GM21619 (cell line): ENCODE measurements around the gene LRRC15.

Source experiments
- ATAC-seq: cut with Tn5 transposase; IDR thresholded peaks from one replicate; pipeline ENCODE4 v1.9.1; 2021; ENCODE audit not compliant: unreplicated experiment

The LRRC15 gene

DNA sequence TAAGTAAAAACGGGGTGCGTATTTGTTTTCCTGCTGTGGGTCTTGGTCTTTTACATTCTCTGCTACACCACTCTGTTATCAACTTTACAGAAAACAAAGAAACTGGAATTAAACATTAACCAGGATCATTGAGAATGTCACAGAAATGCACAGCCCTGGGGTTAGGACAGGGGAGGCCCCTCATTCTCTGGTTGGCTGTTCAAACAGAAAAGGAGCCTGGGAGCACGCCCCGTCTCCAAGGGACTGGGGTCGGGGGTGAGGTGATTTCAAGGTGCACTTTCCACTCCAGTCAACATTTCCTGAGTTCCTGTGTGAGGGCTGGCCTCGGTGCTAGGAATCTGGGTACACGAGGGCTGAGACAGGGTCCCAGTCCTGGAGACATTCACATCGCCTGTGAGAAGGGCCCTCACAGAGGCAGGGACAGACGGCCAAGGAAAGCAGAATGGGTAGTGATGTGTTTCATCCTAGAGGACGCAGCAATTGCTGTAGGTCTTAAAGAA is 48.7 kb downstream of the LRRC15 start:
- no peak for ATAC-seq

DNA sequence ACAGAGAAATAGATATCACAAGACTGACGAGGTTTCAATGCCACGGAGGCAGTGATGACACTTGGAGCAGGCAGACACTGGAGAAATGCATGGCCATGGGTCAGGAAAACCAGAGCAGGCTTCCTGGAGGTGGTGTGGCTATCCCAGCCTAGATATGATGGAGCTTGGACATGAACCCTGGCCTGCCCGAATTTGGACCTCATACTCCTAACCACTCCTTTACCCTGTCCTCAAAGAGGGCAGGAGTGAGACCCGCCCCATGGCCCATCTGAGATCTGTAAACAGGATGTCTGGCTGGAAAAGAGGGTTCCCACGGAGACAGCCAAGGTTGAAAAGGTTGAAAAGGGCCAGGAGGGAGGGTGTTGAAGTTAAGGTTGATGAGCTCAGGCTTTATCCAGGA is 49.4 kb downstream of the LRRC15 start:
- ATAC-seq, result no peak

DNA sequence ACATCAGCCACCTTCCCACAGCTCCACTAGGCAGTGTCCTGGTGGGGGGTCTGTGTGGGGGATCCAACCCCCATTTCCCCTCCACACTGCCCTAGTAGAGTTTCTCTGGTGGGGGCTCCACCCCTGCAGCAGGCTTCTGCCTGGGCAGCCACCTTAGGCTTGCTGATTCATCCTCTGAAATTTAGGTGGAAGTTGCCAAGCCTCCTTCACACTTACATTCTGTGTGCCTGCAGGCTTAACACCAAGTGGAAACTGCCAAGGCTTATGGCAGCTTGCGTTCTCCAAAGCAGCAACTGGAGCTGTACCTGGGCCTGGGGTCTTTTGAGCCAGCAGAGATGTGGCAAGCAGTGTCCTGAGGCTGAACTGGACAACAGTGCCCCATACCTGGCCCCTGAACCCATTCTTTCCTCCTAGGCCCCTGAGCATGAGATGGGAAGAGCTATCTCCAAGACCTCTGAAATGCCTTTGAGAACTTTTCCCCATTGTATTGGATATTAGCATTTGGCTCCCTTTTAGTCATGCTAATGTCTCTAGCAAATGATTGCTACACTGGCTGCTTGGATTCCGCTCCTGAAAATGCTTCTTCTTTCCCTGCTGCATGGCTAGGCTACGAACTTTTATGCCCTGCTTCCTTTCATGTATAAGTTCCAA is 50.9 kb downstream of the LRRC15 start:
- no peak for ATAC-seq

DNA sequence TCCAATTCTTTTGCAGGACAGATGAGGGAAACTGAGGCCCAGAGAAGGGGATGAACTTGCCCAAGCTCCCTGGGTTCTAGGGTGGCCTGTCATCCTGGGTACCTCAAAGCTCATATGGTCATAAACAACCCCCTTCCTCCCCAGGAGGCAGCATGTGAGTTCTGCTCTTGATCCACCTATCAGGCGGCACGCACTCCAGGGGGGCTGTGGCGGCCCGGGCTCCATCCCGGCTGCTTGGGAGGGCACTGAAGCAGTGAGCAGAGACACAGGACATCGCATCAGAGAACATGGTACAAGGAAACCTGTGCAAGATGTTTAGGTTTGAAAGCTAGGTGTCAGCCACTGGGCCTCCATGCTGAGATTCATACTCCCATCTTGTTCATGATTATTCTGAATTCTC is 52.6 kb downstream of the LRRC15 start:
- no peak for ATAC-seq

DNA sequence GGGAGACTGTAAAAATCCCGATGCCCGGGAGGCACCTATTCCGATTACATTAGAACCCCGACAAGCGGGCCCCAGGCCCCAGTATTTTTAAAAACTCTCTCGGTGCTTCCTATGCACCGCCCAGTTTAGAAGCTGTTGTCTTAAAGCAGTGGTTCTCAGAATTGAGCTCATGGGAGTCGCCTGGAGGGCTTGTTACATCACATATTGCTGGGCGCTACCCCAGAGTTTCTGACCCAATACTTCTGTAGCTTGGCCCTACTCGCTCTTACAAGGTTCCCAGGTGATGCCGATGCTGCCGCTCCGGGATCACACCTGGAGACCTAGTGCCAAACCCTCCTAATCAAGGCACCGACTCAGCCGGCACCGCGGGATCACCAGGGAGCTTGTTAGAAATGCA is 53.6 kb downstream of the LRRC15 start:
- peak; percentile 13 for ATAC-seq

DNA sequence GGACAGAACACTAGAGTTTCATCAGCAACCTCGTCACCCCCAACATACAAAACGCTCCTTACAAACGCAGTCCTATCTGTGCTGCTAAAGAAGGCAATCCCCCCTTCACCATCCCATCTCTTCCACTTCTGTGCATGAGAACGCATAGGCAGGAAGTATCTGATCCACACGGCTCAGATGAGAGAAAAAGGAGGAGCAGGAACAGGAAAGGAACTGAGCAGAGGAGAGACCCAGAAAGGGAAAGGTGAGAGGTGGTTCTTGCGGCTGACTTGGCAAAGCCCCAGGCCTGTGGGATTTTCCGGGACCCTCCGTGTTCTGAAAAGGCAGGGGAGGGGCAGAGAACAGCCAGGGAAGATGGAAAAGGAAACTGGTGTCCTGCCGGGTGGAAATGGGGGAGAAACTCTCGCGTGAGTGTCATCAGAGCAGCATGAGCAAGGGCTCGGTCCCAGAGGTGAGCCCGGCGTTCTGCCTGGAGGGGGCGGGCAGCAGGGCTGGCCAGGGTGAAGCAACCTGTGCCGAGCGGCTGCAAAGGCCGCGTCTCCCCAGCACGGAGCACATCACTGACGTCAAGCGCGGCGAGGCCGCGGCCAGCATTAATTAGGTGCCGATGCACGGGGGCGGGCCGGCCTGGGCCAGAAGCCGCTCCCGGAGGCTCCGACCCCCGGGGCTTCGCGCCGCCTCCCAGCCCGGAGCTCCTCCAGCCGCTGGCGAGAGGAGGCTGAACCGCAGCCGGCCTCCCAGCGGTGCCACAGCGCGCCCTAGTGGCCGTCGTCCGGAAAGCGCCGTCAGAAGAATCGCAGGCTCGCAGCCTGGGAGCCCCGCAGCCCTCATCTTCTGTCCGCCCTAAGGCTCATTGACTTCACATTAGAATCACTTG is 54.2 kb downstream of the LRRC15 start:
- ATAC-seq, result peak; percentile 81

DNA sequence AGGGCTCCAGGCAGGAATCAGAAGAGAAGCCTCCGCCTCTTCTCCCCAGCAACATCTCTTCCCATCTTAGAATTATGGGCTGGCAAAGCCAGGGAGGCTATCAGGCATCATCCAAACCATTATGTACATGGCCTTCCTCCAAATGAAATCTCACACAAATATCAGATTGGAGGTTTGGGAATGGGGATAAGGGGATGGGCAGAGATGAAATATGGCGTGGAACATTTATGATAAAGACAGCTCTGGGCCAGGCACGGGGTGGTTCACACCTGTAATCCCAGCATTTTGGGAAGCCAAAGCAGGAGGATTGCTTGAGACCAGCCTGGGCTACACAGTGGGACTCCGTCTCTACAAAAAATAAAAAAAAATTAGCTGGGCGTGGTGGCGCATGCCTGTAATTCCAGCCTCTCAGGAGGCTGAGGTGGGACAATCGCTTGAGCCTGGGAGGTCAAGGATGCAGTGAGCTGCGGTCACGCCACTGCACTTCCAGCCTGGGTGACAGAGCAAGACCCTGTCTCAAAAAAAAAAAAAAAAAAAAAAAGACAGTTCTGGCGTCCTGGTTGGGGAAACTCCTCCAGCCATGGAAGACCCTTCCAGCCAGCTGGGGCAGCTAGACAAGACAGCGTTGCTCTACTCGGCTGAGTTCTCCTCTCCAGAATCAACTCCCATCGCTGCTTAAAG is 55.0 kb downstream of the LRRC15 start:
- ATAC-seq, result no peak

DNA sequence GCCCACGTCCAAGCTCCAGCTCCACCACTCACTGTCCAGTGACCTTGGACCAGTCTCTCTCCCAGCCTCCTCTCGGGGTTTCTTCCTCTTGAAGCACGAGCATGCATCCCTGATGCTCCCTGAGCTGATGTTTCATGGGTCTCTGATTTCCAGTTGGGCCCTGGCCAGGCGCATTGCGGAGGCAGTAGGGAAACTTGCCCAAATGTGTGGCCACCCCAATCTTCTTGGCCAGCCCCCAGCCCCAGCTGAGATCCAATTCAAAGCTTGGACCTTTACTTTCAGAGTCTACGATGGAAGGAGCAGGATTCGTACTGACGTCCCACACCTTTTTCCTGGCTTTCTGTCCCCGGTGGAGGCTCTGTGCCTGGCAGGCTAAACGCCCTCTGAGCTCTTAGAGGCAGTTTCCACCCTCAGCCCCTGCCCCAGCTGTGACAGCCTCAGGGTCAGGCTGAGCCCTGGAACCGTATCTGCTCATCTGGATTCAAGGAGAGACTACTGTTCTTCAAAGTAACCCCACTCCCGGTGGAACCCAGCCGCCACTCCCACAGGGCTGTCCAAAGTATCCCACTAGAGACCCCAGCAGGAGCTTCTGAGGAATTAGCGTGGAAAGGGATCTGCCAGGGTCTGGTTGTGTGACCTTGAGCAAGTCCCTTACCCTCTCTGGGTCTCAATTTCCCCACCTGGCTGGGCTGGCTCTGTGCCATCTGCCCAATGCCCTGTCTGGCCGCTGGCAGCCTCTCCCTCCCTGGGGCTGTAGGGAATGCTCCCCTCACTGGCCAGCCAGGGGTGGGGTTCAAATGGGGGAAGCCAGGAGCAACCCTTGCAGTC is 55.8 kb downstream of the LRRC15 start:
- ATAC-seq, result no peak

- no peak for ATAC-seq
Observed at GRCh38 chr3:194312743-194313281, 56.7 kb downstream of the LRRC15 start.

DNA sequence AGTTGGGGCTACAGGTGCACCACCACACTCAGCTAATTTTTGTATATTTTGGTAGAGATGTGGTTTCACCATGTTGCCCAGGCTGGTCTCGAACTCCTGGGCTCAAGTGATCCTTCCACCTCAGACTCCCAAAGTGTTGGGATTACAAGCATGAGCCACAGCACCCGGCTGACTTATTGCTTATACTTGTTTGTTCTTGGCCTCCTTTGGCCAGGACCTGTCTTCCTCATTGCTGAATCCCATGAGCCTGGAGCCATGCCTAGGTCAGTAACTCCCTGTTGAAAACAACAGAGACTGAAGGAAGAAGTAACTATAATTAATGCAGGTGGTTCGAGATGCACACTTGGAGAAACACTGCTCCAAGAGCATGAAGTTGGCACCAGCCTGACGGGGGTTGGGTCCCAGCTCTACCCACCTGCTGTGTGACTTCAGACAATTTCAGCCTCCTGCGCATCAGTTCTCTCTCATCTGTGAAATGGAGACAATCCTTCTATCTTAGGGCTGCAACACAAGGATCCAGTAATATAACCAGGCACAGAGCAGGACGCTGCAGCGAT is 57.3 kb downstream of the LRRC15 start:
- no peak for ATAC-seq

- no peak for ATAC-seq
Observed at GRCh38 chr3:194311000-194311399, 58.5 kb downstream of the LRRC15 start.

GRCh38 chr3:194310060-194310835 is 59.3 kb downstream of the LRRC15 start:
- no peak for ATAC-seq

GRCh38 chr3:194308601-194309449 is 60.7 kb downstream of the LRRC15 start:
- ATAC-seq, result no peak

GRCh38 chr3:194307849-194308248 is 61.7 kb downstream of the LRRC15 start:
- no peak for ATAC-seq

DNA sequence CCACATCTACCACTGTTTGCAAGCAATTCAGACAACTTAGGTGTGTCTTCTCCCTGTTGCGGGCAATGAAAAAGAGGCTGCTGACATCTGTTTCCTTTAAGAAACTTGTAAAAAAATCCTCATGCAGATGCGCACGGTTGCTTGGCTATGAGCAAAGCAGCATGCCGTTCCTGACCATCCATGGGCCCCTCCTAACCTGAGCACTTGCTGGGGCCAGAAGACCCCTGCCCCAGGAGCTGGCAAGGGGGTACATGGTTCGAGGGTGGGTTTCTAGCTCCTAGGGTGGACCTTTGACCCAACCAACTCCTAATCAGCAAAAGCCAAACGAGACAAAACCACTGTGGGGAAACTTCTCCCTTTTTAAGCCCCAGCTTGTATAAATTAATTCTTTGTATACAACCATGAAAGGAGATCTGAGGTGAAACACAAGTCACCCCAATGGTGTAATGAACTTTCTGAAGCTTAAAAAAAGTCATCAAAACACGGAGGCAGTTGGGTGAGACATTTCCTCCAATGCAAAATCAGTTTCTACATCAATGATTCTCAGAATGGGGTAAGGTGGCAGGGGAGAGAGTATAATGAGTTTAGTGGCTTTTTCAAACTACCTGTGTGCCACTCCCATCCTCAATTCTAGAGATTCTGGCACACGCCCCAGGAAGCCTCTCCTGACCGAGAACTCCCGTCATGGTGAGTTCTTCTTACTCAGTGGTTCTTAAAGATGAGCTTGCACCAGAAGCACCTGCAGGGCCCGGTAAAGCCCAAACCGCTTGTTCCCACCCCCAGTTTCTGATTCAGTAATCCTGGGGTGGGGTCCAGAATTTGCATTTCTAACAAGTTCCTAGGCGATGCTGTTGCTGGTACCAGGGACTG is 62.5 kb downstream of the LRRC15 start:
- ATAC-seq, result peak; percentile 49

DNA sequence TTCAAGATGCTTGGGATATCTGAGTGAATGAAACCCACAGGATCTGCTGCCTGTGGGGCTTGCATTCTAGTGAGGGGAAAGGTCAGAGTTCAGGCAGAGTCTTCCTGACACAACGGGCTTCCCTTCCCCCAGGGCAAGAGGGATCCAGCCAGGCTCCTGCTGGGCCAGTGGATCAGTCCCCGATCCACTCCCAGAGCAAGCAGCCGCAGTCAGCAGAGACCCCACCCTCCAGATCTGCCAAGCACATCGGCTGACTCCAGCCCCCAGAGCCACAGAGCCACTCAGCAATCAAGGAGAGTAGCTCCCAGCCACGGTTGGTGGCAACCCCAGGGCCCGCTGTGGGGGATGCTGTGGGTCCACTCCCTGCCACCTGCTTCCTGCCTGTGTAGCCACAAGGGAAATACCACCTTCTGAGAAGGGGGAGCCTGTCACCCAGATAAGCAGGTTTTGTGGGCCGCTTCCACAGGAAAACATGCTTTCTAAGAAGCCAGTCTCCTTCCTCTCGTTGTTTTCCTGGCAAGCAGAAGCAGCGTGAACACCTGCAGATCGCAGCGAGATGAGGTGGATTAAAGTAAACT is 63.3 kb downstream of the LRRC15 start:
- peak; percentile 35 for ATAC-seq
